Epidermal melanocyte (primary cell): ENCODE data around the gene ITGA11.

Experiments used
- DNase-seq: peaks from one replicate; pipeline ENCODE4 v3.0.0; 2011; ENCODE audit warnings: low spot score; ENCODE audit not compliant: insufficient read length

The ITGA11 gene

DNA sequence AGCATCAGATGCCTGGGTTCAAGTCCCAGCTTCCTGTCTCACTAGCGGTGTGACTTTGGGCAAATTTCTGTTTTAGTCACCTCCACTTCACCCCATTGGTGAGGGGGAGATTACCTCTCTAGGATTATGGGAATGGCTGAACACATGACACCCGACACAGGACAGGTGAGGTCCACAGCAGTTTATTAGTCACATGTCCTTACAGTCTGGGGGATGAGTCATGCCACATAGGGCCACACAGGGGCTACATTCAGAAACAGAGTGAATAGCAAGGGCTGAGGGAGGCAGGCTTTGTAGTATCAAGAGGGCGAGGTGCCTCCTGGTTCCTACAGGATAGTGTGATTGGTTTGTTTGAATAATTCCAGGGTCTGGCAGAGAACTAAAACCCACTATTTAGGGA, 15.2 kb upstream of the ITGA11 start:
- DNase-seq = no peak

DNA sequence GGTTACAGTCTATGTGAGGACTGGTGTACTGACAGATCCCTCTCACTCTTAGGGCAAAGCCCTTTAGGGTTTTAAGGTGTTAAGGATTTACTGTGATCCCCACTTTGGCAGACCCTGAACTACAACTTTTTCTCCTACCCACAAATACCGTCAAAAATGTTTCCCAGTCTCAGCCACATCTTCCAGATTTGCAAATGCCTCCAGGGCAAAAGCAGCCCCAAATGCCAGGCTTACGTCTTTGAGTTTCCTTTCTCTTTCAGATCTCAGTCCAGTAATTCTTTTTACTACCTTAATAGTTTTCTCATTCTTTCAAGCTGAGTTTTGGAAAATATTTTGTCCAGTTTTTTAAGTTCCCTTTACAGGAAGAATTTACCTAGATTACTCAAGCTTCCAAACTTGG, 13.4 kb upstream of the ITGA11 start:
- no peak for DNase-seq

DNA sequence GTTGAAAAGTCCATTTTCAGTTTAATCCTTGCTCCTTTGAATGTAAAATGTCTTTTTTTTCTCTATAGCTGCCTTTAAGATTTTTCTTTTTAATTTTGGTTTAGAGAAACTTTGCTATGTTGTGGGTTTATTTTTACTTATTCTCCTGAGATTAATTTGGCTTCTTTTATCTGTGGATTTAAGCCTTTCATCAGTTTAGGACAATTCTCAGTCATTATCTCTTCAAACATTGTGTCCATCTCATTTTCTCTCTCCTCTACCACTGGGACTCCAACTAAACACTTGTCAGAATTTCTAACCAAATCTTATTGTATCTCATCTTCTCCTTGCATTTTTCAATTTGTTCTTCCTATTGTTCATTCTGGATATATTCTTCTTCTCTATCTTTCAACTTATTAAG, 12.4 kb upstream of the ITGA11 start:
- no peak for DNase-seq

- no peak for DNase-seq
These were observed 10.9 kb upstream of the ITGA11 start for GRCh38 chr15:68442903-68443302.

- DNase-seq = no peak
These were observed 10.1 kb upstream of the ITGA11 start for GRCh38 chr15:68442041-68442440.

GRCh38 chr15:68441045-68441743, 9.2 kb upstream of the ITGA11 start:
- no peak for DNase-seq

- DNase-seq = no peak
These were observed 8.2 kb upstream of the ITGA11 start for GRCh38 chr15:68440136-68440535.

DNA sequence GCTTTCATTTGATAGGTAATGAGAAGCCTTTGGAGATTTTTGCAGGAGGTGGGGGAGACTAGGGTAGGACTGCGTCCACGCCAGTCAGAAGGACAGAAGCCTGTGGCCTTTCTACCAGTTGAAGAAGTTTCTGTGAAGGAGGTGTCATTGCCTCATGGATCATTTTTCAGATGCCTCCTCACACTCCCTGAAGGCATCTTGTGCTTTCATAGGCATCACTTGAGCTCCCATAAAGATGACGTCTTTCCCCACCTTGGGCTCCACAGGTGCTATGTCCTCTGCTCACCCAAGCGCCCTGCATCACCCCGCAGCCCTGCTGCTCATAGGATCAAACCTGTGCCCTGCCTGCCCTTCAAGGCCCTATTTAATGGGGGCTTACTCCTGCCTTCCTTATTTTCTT, 7.5 kb upstream of the ITGA11 start:
- no peak for DNase-seq

DNA sequence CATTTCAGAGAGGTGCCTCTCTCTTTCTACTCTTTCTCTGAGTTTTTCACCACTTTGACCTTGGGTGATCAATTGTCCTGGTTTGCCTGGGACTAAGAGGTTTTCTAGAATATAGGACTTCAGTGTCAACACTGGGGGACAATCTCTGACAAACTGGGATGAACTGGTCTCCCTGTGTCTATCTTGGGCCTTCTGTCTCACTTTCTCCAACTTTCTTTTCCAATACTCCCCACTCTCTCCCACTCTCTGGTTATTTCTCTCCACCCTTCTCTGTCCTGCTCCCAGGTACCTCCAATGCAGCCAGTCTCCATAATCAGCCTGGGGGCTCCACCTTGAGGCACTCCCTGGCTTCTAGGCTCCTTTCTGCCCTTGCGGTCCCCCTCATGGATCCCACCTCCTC, 4.7 kb upstream of the ITGA11 start:
- no peak for DNase-seq

DNA sequence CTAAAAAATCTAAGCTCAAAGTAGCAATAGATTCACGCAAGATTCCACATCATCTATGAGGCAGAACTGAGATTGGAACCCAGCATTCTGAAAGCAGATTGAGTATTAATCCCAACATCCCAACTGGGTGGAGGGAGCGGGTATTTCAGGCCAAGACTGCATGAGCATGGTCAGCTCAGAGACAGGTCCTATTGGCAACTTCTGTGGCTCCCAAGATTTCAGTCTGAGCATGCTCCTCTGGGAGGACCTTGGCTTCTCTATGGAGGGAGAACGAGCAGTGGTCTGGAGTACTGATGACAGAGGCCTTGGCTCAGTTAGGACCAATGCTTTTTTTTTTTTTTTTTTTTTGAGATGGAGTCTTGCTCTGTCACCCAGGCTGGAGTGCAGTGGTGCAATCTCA, 4.0 kb upstream of the ITGA11 start:
- DNase-seq = no peak

DNA sequence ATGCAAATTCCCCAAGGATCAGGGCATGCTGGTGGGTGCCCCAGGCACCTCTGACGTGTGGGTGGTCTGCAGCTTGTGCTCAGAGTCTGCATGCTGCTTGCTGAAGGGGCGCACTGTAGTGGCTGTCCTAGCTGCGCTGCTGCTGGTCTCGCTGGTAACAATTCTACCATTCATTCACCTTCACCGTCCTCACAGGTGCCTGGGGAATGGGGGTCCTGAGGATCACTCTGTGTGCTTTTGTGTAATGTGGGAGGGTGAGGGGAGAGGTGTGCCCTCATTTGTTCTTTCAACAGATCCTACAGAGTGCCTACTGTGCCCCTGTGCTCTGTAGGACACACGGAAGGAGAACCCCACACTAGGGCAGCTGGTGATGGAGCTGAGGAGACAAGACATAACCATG, 2.1 kb upstream of the ITGA11 start:
- DNase-seq = no peak

DNA sequence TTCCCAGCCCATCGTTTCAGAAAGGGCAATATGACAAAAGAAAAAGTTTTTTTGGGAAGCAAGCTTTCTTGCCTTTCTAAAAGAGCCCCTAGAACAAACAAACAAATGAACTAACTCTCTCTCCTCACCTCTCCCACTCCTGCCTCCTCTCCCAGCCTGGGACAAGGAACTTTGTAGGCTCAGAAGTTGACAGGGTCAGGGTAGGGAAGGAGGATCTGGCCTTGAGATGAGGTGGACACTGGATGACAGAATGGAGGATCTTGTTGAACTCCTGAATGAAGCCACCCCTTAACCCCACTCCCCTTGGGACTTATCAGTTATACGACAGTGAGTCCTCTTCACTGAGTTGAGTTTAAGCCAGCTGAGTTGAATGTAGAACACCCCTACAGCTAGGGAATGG, 1.6 kb upstream of the ITGA11 start:
- no peak for DNase-seq

GRCh38 chr15:68432441-68433064, 590 bp upstream of the ITGA11 start:
- DNase-seq = no peak

GRCh38 chr15:68431037-68431791, 749 bp downstream of the ITGA11 start:
- no peak for DNase-seq

GRCh38 chr15:68430471-68431036, 1.4 kb downstream of the ITGA11 start:
- no peak for DNase-seq

DNA sequence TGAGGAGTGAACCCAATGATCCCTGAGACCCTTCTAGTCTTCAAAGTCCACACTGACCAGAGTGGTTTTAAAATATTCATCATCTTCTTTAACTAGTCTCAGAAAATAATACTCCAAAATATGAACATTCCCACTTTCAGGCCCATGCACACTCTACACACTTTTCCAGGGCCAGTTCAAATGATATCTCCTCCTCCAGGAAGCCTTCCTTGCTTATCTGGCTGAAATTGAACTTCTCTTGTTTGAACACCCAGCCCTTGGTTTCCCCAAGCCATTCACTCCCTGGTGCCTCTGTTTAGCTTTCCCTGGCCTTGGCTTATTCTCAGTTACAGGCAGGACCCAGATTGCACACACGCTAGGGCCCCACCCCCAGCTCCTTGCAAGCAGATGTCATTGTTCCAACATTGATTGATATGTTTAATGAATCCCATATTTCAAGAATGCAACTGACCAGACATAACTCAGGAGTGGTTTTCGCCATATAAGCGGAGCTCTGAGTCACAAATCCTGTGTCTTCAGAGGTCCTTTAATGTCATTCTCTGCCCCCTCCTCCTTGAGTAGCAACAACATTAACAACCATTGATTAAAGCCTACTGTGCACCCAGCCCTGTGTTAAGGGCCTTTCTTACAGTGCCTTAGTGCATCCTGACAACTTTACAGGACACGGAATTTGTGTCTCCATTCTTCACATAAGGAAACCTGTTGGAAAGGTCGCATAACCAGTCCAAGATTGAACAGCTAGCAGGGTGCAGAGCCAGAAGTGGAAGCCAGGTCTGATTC, 2.1 kb downstream of the ITGA11 start:
- DNase-seq = no peak

GRCh38 chr15:68428431-68428940, 3.5 kb downstream of the ITGA11 start:
- DNase-seq = no peak

DNA sequence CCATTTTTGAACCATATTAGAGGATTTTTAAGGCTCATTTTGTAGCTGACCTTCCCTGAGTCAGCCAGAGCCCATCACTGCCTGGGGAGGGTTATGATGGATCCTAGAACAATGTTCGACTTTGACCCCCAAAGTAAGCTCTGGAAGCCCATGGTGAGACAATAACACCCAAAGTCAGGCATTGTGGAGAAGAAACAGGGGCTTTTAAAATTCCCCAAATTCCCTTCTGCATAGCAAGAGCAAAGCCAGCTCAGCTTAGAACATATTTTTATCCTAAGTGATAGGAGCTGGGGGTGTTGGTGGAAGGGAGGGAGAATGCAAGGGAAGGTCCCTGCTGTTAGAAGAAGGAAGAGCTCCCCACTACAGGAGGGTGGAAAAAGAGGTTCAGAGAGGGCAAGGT, 4.0 kb downstream of the ITGA11 start:
- DNase-seq = no peak

- DNase-seq = no peak
These were observed 4.6 kb downstream of the ITGA11 start for GRCh38 chr15:68427366-68427765.

- no peak for DNase-seq
These were observed 5.8 kb downstream of the ITGA11 start for GRCh38 chr15:68426116-68426515.

DNA sequence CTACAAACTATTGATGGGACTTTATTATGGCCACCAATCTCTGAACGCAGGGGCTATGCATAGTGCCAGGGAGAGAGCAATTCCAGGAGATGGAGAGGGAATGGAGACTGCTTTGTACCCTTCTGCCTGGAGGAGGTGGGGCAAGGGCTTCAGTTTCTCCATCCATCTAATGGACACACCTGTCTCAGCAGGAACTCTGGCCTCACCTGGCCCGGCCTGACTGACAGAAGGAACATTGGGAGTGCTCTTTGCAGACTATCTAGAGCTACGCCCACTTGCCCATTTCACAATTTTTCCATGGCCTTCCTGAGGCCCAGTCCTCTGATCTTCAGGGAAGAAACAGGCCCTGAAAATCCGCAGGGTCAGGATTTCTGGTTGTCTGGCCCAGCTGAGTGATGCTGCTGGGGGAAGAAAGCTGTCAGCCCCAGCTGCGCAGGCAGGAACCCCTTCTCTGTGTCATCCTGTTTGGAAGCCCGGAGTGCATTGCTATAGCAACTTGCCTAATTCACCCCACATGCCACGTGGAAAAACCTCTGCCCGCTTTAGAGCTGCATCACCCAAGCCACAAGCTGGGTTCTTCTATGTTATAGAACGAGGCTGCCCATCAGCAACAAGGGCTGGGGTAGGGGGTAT, 6.4 kb downstream of the ITGA11 start:
- no peak for DNase-seq
